AG09309 (cell line): ENCODE data around the gene CLEC4G.
"Not testable (repeated sequence)": the region's sequence is repeated elsewhere in the genome, so short reads cannot be mapped to it uniquely, and the experiment has no call there.

Experiments used
- DNase-seq: peaks from one replicate; pipeline ENCODE4 v3.0.0-alpha.2; 2010; ENCODE audit warnings: low read depth
- H3K4me3 ChIP-seq: 2 replicates; pipeline ENCODE4 v1.5.1; 2011; ENCODE audit warnings: mild to moderate bottlenecking, low read depth, low read length, moderate library complexity; ENCODE audit not compliant: control insufficient read depth
- TF ChIP-seq, protein P1 (sequence below): IDR thresholded peaks from 2 replicates; pipeline ENCODE4 v1.5.1; 2011; ENCODE audit warnings: mild to moderate bottlenecking, low read depth, low read length, inconsistent platforms; ENCODE audit not compliant: insufficient read depth, control insufficient read depth; ENCODE audit errors: missing control alignments

CLEC4G gene

DNA sequence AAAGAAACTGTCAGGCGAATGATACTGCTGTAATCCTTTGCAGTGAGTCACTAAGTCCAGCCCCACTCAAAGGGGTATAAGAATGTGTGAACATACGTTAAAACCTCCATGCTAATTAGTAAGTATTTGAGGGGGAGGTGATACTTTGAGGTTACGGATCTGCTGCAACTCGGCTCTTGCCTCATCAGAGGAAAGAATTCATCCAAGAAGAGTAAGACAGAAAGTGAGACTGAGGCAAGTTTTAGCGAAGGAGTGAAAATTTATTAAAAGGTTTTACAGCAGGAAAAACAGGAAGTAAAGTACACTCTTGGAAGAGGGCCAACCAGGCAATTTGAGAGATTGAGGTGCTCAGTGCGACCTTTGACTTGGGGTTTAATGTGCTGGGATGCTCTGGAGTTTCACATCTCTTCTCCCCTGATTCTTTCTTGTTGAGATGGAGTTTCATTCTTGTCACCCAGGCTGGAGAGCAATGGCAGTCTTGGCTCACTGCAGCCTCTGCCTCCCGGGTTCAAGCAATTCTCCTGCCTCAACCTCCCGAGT is 40.9 kb upstream of the CLEC4G start:
- DNase-seq = no peak
- no peak overlapping the region for H3K4me3 ChIP-seq
- TF ChIP-seq, protein P1, sequence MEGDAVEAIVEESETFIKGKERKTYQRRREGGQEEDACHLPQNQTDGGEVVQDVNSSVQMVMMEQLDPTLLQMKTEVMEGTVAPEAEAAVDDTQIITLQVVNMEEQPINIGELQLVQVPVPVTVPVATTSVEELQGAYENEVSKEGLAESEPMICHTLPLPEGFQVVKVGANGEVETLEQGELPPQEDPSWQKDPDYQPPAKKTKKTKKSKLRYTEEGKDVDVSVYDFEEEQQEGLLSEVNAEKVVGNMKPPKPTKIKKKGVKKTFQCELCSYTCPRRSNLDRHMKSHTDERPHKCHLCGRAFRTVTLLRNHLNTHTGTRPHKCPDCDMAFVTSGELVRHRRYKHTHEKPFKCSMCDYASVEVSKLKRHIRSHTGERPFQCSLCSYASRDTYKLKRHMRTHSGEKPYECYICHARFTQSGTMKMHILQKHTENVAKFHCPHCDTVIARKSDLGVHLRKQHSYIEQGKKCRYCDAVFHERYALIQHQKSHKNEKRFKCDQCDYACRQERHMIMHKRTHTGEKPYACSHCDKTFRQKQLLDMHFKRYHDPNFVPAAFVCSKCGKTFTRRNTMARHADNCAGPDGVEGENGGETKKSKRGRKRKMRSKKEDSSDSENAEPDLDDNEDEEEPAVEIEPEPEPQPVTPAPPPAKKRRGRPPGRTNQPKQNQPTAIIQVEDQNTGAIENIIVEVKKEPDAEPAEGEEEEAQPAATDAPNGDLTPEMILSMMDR = no peak

DNA sequence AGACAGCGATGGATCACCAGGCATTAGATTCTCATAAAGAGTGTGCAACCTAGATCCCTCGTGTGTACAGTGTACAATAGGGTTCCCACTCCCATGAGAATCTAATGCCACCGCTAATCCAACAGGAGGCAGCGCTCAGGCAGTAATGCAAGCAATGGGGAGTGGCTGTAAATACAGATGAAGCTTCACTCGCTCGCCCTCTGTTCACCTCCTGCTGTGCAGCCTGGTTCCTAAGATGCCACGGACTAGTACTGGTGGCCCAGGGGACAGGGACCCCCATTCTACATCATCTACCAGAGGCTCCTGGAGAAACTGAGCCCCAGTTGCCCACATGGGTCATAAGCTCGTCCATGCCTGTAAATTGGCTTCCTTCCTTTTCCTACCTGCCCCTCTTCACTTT is 39.2 kb upstream of the CLEC4G start:
- DNase-seq = no peak
- TF ChIP-seq, protein P1 = no peak
- H3K4me3 ChIP-seq = no peak overlapping the region

DNA sequence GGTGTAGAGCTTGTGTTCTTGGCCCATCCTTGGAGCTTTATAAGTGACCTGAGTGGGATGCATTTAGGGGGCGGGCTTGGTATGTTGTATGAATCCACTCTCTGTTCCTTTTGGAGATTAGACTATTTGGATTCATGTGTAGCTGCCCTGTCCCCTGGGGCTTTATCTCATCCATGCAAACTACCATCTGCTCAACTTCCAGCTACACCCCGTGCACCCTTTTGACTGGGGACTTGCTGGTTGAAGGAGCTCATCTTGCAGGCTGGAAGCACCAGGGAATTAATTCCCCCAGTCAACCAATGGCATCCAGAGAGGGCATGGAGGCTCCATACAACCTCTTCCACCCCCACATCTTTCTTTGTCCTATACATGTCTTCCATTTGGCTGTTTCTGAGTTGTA is 37.3 kb upstream of the CLEC4G start:
- H3K4me3 ChIP-seq = no peak overlapping the region
- TF ChIP-seq, protein P1 = no peak
- no peak for DNase-seq

DNA sequence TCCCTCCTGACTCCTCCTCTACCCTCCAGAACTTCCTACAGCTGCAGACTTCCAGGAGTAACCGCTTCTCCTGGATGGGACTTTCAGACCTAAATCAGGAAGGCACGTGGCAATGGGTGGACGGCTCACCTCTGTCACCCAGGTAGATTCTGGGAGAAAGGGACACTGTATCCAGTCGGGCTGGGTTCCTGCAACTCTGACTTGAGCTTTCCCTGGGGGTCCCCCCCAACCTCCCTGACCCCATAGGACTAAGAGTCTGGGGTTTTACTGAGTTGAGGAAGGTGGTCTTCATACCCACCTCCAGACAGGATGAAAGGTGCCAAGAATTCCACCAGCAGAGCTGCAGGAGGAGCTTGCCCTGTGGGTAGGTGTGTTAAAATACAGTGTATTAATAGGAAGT is 35.6 kb upstream of the CLEC4G start:
- H3K4me3 ChIP-seq = no peak overlapping the region
- TF ChIP-seq, protein P1 = no peak
- DNase-seq = no peak

DNA sequence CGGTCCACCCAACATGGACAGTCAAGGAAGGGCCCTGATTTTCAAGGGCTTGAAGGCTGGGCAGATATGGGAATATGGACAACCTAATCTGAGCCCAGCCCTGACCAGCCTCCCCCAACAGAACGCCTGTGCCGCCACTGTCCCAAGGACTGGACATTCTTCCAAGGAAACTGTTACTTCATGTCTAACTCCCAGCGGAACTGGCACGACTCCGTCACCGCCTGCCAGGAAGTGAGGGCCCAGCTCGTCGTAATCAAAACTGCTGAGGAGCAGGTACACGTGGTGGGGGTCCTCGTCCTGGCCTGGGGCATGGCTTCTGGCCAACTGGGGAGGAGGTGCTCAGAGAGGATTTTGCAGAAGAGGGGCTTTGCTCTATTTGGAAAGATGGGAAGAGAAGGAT is 34.6 kb upstream of the CLEC4G start:
- TF ChIP-seq, protein P1 = no peak
- no peak overlapping the region for H3K4me3 ChIP-seq
- DNase-seq = no peak

DNA sequence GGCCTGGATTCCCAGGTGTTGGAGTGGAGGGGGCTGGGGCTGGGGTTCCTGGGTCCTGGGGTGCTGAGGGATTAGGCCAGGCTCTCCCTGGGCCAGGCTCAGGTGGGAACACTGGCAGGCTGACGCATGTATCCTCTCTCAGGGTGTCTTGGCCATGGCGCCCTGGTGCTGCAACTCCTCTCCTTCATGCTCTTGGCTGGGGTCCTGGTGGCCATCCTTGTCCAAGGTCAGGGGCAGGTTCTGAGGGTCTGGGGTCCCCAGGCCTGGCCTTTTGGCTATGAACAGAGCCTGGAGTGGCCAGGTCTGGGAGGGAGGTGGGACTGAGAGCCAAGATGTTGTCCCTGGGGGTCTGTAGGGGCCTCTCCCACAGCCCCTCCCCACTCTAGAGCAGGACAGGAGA is 33.1 kb upstream of the CLEC4G start:
- not testable (repeated sequence) for DNase-seq, H3K4me3 ChIP-seq

DNA sequence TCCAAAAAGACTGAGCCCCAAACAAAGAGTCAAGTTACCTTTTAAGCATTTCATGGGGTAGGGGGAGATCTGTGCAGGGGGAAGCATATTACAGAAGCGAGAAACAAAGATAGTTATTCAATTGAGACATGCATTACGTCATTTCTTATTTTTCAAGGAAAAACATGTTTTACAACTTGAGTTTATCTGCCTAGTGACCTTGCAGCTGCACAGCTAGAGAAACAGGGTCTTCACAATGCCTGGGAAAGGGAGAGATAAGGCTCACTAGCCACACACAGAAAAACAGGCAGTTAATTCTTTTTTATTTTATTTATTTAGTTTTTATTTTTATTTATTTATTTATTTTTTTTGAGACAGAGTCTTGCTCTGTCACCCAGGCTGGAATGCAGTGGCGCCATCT is 32.2 kb upstream of the CLEC4G start:
- not testable (repeated sequence) for DNase-seq, H3K4me3 ChIP-seq

DNA sequence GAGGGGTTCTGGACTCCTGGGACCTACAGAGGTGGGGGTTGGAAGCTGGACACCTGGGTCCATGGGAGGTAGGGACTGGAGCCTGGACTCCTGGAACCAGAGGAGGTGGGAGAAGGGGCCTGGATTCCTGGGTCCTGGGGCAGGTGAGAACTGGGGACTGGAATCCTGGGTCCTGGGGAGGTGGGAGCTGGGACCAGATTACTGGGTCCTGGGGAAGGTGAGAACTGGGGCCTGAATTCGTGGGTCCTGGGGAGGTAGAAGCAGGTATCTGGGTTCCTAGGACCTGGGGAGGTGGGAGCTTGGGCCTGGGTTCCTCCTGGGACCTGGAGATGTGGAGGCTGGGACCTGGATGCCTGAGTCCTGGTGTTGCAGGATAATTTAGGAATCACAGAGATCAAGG is 31.8 kb upstream of the CLEC4G start:
- no peak for DNase-seq
- no peak overlapping the region for H3K4me3 ChIP-seq
- TF ChIP-seq, protein P1 = no peak
